Measurements from ENCODE around the gene REXO1.
"Not testable (repeated sequence)": the region's sequence is repeated elsewhere in the genome, so short reads cannot be mapped to it uniquely, and the experiment has no call there.

The REXO1 gene

DNA sequence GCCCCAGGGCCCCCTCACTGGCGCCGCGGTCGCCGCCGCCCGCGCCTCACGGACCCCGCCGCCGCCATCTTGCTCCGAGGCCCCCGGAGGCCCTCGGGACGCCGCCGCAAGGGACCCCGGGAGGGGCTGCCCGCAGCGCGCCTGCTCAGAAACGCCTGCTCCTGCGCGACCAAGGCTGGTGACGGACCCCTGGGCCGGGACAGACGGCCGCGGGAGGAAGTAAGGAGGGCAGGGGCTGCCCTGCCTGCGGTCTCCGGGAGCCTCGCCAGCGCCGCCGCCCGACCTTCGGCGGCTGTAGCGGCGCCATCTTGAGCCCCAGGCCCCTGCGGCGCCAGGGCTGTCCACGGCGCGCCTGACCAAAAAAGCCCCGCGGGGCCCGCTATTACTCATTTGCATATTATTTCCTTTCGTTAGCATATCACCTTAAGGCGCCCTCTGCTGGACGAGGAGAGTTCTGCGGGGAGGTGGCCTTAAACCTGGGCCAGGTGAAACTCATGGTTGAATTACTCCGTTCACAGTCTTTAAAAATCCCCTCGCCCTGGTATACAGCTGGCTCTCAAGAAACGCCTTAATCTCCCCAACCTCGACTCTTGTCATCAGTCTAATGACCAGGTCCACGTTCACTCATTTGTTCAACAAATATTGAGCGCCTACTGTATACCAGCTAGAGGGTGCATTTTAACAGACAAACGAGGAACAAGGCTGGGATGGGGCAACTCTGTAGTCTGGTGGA is at the start of gene REXO1:
TSS of gene REXO1 (minus strand) at position 85 of the 733 bp plus-strand sequence. CDS start 125 bp downstream, outside the sequence.
- DNase-seq (ENCODE audit: low spot score): peak; percentile 86

GRCh38 chr19:1896508-1896907 is 48.2 kb upstream of the REXO1 start:
- no peak for DNase-seq (ENCODE audit: low spot score)

DNA sequence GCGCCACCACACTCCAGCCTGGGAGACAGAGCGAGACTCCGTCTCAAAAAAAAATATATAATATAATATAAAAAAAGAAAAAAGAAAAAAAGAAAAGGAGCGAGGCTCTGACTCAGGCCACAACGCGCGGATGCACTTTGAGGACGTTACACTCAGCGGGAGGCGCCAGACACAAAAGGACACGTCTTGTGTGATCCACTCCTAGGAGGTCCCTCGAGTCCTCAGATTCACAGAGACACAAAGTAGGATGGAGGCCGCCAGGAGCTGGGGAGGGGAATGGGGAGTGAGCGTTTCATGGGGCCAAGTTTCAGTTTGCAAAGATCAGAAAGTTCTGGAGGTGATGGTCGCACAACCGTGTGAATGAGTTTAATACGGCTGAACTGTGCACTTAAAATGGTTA is 45.5 kb upstream of the REXO1 start:
- DNase-seq (ENCODE audit: low spot score): no peak

- no peak for DNase-seq (ENCODE audit: low spot score)
Measured at GRCh38 chr19:1889907-1890306, 41.6 kb upstream of the REXO1 start.

GRCh38 chr19:1888385-1888784 is 40.1 kb upstream of the REXO1 start:
- DNase-seq (ENCODE audit: low spot score): no peak

DNA sequence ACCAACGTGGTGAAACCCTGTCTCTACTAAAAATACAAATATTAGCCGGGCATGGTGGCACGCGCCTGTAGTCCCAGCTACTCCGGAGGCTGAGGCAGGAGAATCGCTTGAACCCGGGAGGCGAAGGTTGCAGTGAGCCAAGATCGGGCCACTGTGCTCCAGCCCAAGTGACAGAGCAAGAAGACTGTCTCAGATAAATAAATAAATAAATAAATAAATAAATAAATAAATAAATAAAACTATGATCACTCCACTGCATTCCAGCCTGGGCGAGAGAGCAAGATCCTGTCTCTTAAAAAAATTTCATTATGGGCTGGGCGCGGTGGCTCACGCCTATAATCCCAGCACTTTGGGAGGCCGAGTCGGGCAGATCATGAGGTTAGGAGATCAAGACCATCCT is 38.1 kb upstream of the REXO1 start:
- DNase-seq (ENCODE audit: low spot score): not testable (repeated sequence)

DNA sequence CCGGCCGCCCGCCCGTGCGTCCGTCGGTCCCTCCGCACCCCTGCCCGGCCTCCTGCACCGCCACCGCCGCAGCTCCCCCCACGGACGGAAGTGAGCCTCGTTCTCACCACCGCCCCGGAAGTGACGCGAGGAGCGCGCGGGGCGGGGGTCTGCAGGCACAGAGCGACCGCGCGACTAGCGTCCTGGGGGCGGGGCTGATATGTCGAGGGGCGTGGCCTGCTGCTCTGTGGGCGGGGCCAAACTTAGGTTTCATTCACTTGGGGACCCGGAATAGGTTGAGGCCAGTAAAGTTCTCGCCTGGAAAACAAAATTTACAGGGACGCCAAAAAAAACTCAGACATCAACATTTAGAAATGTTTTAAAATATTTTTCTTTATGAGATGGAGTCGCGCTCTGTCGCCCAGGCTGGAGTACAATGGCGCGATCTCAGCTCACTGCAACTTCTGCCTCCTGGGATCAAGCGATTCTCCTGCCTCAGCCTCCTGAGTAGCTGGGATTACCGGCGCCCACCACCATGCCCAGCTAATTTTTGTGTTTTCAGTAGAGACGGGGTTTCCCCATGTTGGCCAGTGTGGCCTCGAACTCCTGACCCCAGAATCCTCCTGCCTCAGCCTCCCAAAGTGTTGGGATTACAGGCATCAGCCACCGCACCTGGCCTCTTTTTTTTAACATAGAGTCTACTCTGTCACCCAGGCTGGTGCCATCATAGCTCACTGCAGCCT is 37.3 kb upstream of the REXO1 start, which contains the start of gene ABHD17A:
TSS of gene ABHD17A (minus strand) at position 99 of the 722 bp plus-strand sequence. CDS start 3,930 bp downstream, outside the sequence.
- DNase-seq (ENCODE audit: low spot score): peak; percentile 95

DNA sequence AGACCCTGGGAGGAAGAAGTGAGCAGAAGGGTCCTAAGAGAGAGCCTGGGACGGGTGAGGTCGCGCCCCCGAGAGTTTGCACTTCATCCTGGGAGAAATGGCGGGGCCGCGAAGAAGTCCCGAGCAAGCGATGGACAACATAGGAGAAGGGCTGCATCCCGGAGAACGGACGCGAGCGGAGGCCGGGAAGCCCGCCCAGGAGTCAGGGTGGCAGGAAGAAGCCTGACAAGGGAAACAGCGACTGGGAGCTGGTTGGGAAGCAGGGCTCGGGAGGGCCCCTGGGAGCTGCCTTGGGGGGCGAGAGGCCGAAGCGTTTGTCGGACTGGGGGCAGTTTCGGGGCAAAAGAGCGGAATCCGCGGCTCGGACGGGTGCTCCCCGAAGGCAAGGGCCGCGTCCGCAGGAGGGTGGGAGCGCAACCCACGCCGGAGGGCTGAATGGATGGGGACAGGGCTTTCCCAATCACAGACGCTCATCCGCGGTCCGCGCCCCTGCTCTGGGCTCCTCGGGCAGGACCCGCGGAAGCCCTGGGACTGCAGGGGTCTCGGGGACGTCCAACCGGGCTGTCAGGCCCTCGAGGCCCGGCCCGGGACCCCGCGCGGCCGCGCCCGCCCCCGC is 36.5 kb upstream of the REXO1 start:
- DNase-seq (ENCODE audit: low spot score): no peak

DNA sequence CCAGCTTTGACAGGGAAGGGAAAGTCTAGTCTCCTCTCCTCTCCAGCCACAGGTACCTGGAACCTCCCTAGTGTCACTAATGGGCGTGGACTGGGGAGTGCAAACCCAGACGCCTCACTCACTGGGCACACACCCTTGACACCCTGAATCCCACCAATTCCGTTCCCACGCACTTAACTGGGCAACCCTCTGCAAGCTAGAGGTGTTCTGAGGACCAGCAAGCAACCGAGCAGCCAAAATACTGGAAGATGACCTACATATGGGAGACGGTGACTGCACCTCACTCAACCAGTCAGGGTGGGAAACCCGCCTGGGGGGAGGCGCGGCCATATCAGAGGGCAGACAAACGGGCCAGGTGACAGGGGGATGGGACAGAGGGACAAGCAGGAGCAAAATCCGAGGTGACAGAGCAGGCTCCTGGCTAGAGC is 36.0 kb upstream of the REXO1 start:
- DNase-seq (ENCODE audit: low spot score): no peak

- no peak for DNase-seq (ENCODE audit: low spot score)
Measured at GRCh38 chr19:1883784-1884183, 35.5 kb upstream of the REXO1 start.

DNA sequence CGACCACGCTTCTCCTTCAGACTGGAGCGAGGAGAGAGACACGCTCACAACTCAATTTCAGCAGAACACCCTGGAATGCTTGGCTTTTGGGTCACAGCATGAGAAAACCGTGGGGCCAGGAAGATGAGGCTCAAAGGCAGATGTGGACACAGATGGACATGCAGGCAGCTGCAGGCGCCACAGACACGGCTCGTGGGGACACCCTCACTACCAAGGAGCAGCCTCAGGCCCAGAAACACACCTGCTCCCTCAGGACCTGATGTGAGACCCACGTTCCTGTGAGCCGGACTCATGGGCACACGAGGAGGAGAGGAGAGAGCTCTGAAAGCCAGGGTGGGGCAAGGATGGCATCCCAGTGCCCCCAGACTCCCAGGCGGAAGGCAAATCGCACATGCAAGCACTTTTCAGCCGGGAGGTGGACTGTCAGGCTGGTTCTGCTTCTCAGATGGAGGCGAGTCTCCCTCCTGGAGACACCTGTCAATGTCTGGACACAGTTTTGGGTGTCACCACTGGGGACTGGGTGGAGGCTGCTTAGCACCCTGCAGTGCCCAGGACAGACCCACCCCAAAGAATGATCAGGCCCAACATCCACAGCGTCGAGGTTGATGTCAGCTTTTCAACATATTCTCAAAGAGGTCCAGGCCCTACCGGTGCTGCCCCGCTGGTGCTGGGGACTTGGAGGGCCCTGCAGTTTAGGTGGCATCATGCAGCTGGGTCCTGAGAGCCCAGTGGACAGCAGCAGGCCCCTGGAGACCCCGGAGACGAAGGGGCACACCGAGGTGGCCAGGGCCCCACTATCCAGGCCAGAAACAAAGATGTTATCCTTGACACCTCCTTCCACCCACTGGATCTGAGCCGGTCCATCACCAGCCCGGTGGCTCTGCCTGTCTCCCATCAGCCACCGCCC is 34.8 kb upstream of the REXO1 start:
- DNase-seq (ENCODE audit: low spot score): no peak

DNA sequence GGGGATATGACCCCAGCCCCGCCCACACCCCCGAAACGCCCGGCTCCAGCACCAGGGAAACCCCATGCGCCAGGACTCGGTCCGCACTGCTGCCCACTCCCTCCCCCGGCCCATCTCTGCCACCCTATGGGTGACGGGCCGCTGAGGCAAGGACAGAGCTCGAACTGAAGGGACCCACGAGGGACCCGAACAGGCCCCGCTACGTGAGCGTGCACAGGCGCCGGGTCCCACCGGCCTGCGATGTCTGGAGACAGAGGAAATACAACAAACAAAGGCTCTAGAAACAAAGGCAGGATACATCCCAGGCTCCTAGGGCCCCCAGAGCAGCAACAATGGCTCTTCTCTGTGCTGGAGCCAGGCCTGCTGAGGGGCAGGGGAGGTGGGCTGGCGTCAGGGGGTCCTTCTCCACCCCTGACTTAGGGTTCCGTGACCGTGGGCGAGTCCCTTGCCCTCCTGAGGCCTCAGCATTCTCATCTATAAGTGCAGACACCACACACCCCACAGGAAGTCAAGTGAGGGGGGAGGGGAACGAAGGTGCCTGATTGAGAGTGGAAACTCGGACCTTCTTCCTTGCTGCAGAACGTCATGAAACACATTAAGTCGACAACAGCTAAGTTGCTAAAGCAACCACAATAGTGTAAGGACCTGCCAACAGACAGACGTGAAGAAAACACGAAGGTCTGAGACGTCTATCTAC is 34.0 kb upstream of the REXO1 start:
- peak; percentile 65 for DNase-seq (ENCODE audit: low spot score)

DNA sequence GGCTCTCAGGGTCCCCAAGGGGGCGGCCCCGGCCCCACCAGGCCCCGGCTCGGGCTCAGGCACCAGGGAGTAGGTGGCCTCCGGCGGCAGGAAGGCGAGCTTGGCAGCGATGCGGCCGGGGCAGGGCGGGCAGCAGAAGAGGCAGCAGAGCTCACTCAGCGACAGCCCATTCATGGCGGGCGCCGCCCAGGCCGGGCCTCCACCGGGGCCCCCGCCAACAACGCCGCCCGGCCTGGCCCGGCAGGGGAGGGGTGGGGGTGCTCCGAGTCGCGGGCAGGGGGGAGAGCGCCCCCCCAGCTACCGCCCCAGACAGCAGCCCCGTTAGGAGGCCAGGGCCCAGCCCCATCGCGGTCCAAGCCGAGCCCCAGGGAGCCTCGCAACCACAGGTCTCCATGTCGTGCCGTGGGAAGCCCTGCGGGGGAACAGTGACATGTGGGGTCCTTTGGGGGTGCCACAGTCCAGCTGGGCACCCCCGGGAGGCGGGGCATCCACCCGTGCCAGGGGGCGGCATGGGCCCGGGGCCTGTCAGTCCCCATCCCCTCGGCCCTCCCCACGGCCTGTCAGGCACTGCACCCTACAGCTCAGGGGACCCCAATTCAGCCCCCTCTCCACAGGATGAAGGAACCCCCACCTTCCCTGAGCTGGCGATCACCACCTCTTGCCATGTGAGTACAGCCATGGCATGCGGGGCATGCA is 33.3 kb upstream of the REXO1 start:
- DNase-seq (ENCODE audit: low spot score): not testable (repeated sequence)

DNA sequence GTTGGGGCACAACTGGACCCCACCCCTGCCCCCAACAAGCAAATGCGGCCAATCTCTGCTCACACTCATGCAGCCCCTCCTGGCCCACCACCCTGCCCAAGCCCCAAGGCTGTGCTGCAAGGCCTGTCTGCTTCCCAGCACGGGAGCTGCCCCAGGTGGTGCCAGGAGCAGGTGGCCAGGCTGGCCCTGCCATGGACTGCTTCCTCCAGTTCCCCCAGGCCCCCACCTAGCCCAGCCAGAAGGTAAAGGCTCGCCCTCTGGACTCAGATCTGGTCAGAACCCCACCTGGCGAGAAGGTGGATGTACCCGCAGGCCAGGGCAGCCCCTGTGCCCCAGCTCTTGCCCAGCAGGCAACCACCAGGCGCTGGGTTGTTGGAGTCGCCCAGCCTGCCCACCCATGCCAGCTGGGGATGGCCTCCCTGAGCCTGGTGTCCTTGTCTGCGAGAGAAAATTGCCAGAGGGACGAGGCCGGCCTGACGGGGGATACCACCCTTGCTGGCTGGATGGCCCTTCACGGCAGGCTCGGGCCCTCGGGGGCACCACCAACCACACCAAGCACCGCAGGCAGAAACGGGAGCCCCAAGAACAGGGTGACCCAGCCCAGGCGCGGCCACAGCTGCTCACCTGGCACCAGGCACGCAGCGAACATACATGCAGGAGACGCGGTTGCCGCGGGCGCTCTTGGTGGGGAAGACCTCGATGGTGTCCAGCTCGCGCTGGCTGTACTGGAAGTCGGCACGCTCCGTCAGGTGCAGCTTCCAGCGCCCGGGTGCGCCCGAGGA is 32.5 kb upstream of the REXO1 start:
- no peak for DNase-seq (ENCODE audit: low spot score)

DNA sequence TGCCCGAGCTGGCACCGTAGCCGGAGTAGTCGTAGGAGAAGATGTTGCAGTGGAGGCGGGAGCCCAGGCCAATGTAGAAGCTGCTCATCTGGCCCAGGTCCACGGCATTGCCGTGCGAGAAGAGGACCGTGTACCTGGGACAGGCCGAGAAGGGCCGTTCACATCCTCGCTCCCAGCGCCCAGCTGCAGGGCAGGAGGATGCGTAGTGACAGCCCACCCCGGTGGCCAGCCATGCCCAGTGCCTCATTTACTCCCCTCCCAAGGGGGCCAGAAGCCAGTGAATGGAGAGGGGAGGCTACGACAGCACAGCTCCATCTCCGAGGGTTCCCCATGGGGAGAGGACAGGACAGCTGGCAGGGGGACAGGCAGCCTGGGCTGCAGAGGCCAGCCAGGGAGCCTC is 31.7 kb upstream of the REXO1 start:
- DNase-seq (ENCODE audit: low spot score): not testable (repeated sequence)

- not testable (repeated sequence) for DNase-seq (ENCODE audit: low spot score)
Measured at GRCh38 chr19:1878583-1878982, 30.3 kb upstream of the REXO1 start.

DNA sequence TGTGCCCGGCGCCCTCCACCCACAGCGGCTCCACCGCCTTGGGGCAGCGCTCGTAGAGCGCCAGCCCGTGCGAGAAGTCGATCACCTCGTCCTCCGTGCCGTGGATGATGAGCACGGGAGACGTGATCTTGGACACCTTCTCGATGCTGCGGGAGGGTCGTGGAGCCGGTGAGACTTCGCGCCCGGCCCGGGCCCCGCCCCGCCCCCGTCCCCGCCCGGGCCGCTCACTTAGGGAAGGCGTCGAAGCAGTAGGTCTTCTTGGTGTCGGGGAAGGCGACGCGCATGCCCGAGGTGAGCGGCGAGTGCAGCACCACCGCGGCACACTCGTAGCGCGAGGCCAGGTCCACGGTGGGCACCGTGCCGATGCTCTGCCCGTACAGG is 29.0 kb upstream of the REXO1 start:
- DNase-seq (ENCODE audit: low spot score): not testable (repeated sequence)

GRCh38 chr19:1876496-1877279 is 28.4 kb upstream of the REXO1 start:
- not testable (repeated sequence) for DNase-seq (ENCODE audit: low spot score)

Data from Ammon's horn (tissue), 1 donor.